Smooth muscle cell of the brain vasculature (primary cell): Measurements from ENCODE around the gene TMEM258.

Experiments used
- DNase-seq: peaks from one replicate; pipeline ENCODE4 v3.0.0-alpha.2; 2012; ENCODE audit warnings: low read depth, low spot score

Gene TMEM258

DNA sequence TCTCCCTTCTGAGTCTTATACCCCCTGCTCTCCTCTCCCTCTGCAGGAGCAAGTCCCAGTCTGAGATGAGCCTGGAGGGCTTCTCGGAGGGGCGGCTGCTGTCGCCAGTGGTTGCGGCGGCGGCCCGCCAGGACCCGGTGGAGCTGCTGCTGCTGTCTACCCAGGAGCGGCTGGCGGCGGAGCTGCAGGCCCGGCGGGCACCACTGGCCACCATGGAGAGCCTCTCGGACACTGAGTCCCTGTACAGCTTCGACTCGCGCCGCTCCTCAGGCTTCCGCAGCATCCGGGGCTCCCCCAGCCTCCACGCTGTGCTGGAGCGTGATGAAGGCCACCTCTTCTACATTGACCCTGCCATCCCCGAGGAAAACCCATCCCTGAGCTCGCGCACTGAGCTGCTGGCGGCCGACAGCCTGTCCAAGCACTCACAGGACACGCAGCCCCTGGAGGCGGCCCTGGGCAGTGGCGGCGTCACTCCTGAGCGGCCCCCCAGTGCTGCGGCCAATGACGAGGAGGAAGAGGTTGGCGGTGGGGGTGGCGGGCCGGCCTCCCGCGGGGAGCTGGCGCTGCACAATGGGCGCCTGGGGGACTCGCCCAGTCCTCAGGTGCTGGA lies 48.8 kb downstream of the TMEM258 start:
- DNase-seq: no peak

DNA sequence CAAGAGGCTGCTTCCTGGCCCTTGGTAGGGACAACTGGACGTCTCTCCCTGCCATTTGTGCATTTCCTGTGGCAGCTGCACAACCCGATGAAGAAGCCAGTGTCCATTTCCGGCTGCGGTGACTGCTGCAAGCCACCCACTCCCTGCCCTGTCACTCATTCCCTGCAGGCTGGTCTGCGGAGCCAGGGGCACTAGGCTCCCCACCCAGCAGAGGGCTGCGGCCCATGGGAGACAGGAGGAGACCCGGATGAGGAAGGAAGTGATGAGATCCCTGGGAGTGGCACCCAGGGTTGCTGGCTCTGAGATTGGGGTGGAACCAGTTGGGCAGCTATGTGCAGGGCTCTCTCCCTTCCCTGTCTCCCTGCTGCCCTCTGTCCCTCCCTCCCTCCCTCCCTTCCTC lies 50.0 kb downstream of the TMEM258 start:
- no peak for DNase-seq

DNA sequence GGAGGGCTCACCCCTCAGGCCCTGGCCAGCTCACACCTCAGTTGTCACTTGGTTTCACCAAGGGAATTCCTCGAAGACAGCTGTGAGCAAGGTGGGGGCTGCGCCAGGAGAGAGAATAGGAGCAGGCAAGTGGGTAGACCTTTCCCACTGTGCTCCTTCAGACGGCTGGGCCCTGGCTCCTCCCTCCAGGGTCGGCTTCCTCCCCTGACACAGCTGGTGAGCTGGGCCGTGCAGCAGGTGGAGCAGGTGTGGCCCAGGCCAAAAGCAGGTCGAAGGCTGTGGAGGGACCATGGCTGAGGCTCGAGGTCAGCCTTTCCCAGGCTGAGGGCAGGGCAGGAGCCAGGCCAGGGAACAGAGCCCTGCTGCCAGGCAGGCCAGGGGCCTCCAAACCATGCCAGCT lies 52.4 kb downstream of the TMEM258 start:
- no peak for DNase-seq

DNA sequence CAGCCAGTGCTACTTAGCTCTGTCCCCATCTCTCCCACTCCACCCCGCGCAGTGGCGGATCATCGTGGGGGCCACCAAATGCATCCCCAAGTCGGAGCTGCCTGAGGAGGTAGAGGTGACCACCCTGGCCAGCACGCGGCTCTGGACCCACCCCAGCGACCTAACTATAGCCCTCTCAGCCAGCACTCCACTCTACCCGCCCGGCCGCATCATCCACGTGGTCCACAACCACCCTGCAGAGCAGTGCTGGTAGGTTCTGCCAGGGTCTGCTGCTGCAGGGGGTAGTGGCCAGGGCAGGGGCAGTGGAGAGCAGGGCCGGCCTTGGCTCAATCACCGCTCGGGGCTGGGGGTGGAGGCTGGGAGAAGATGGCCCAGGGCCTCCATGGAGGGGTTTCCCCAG lies 53.0 kb downstream of the TMEM258 start:
- DNase-seq: no peak
